C4-2B (cell line): ENCODE data around the gene FBN3.

Source experiments
- ZFX ChIP-seq: fragments of 450-650 bp; IDR thresholded peaks from 2 replicates; pipeline ENCODE4 v1.6.1; 2017
- TF ChIP-seq, protein P1 (sequence below): fragments of 450-650 bp; conservative IDR thresholded peaks from 2 replicates; pipeline ENCODE4 v1.5.1; 2017; ENCODE audit warnings: mild to moderate bottlenecking

DNA sequence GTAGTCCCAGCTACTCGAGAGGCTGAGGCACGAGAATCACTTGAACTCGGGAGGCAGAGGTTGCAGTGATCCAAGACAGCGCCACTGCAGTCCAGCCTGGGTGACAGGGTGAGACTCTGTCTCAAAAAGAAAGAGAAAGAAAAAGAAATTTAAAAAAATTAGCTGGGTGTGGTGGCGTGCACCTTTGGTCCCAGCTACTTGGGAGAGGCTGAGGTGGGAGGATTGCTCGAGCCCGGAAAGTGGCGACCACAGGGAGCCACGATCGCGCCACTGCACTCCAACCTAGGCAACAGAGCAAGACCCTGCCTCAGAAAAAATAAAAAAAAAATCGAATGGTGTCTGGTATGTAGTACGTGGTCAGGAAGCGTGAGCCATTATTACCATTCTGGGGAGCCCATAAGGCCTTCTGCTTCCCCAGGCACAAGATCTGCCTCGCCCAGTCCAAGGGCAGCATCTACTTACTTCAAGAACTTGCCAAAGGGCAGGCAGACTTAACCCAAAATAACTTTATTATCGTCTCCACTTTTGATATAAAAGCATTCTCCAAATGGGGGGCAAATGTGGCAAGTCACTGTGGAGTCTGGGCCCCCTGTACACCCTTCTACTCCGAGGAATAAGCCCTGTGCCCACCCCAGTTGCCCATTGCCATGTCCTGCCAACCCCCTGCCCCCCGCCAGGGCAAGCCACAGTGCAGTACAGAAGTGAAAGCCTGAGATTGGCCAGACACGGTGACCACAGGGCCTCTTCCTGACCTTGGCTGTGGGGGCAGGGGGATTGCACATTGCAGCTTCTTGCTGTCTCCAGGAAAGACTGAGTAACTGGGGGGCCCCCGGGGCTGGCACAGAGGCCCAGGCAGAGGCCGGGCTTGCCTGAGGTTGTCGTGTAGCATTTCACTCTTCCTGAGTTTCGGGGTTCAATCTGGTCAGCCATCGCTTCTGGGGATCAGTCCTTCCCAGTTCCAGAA is 84.2 kb downstream of the FBN3 start:
- TF ChIP-seq, protein P1, sequence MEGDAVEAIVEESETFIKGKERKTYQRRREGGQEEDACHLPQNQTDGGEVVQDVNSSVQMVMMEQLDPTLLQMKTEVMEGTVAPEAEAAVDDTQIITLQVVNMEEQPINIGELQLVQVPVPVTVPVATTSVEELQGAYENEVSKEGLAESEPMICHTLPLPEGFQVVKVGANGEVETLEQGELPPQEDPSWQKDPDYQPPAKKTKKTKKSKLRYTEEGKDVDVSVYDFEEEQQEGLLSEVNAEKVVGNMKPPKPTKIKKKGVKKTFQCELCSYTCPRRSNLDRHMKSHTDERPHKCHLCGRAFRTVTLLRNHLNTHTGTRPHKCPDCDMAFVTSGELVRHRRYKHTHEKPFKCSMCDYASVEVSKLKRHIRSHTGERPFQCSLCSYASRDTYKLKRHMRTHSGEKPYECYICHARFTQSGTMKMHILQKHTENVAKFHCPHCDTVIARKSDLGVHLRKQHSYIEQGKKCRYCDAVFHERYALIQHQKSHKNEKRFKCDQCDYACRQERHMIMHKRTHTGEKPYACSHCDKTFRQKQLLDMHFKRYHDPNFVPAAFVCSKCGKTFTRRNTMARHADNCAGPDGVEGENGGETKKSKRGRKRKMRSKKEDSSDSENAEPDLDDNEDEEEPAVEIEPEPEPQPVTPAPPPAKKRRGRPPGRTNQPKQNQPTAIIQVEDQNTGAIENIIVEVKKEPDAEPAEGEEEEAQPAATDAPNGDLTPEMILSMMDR = no peak
- TF ChIP-seq ZFX = no peak
